Stimulated activated CD4-positive, alpha-beta T cell treated with anti-CD3 and anti-CD28 coated beads, Interleukin-12 subunit alpha, Interleukin-12 subunit beta, amount 100 ng/mL, for 48 hours (primary cell): ENCODE data around the gene LPP.

Experiments used
- DNase-seq, 3 donors: peaks; one replicate each; pipeline ENCODE4 v3.0.0-alpha.2; 2020; ENCODE audit warnings: low read depth in 2 of 3, low spot score in 1 of 3

Gene LPP

GRCh38 chr3:188168648-188169047 is 14.7 kb downstream of the LPP start:
- no peak for DNase-seq

- DNase-seq = no peak
These were observed 16.0 kb downstream of the LPP start for GRCh38 chr3:188169830-188170455.

- peak in 2 of 3 donors; percentile 53 to 55 for DNase-seq
These were observed 16.8 kb downstream of the LPP start for GRCh38 chr3:188170461-188171459.

- DNase-seq = no peak
These were observed 17.9 kb downstream of the LPP start for GRCh38 chr3:188171682-188172467.

GRCh38 chr3:188174317-188175044 is 20.5 kb downstream of the LPP start:
- DNase-seq = no peak

- DNase-seq = no peak
These were observed 22.5 kb downstream of the LPP start for GRCh38 chr3:188176476-188176875.

GRCh38 chr3:188176884-188177283 is 22.9 kb downstream of the LPP start:
- DNase-seq = no peak

- DNase-seq = no peak
These were observed 23.8 kb downstream of the LPP start for GRCh38 chr3:188177721-188178120.

GRCh38 chr3:188178293-188178936 is 24.5 kb downstream of the LPP start:
- DNase-seq = no peak

- no peak for DNase-seq
These were observed 25.3 kb downstream of the LPP start for GRCh38 chr3:188179006-188179966.

GRCh38 chr3:188180114-188180513 is 26.2 kb downstream of the LPP start:
- no peak for DNase-seq

- no peak for DNase-seq
These were observed 29.5 kb downstream of the LPP start for GRCh38 chr3:188183452-188183851.

- DNase-seq = no peak
These were observed 30.2 kb downstream of the LPP start for GRCh38 chr3:188184160-188184559.

- no peak for DNase-seq
These were observed 30.7 kb downstream of the LPP start for GRCh38 chr3:188184649-188185048.

- no peak for DNase-seq
These were observed 31.8 kb downstream of the LPP start for GRCh38 chr3:188185717-188186251.

GRCh38 chr3:188187053-188187452 is 33.1 kb downstream of the LPP start:
- DNase-seq = no peak

GRCh38 chr3:188188911-188189310 is 35.0 kb downstream of the LPP start:
- no peak for DNase-seq

GRCh38 chr3:188191460-188191859 is 37.5 kb downstream of the LPP start:
- DNase-seq = no peak

- DNase-seq = no peak
These were observed 38.1 kb downstream of the LPP start for GRCh38 chr3:188192034-188192433.
